ENCODE data around the gene PALD1. TPM values are rescaled to one million over a fixed set of nuclear protein-coding genes. Genes with fewer than 3 reads are reported as not detected.
A peak's percentile ranks its signal among the peaks of the same experiment; 100 is the strongest.

PALD1 gene
- total RNA-seq, 1 donor from 2014 or later, result 19.8 TPM

DNA sequence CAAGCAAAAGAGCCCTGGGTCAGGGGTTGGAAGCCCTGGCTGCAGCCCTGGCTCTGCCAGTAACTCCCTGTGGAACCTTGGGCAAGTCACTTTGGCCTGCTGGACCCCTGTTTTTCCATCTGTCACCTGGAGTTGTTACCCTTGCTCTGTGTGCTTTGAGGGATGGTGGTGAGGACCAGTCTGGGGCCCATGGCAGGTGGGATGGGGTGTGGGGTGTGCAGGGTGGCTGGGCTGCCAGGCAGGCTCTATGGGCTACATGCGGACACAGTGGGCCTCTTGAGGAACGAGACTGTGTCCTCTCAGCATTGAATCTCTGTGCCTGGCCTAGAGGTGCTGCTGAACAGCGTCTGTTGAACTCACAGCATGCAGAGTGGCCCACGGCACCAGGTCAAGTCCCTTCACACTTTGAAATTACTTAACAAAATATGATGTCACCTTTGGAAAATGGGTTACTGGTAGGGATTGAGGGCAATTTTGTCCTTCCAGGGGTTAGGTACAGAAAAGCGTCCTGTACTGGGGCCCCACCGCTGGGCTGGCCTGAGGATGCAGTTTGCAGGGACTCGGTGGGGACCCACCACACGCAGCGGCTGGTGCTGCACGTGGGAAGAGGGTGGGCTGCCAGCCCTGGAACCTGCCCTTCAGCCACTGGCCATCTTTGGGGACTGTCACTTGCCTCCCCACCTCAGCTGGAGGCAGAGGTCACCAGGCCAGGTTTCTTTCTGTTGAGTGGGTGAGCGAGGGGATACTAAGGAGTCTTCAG is 78.7 kb downstream of the PALD1 start:
- DNase-seq, result no peak

GRCh38 chr10:70557876-70558275 is 79.3 kb downstream of the PALD1 start:
- no peak for DNase-seq

DNA sequence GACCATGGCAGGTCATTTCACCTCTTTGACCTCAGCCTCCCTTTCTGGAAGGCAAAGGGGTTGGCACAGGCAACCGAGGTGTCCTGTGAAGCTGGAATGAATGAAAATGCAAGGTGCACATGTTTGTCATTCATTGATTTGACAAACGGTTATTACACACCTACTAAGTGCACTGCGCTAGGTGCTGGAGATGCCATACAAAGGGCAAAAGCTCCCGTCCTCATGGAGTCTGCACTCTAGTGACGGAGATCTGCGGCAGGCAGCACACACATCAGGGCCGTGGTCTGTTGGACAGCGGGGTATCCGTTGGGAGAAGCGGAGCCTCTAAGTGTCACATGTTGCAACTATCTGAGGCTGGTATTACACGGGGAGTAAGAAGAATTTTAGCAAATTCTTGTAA is 79.7 kb downstream of the PALD1 start:
- no peak for DNase-seq

DNA sequence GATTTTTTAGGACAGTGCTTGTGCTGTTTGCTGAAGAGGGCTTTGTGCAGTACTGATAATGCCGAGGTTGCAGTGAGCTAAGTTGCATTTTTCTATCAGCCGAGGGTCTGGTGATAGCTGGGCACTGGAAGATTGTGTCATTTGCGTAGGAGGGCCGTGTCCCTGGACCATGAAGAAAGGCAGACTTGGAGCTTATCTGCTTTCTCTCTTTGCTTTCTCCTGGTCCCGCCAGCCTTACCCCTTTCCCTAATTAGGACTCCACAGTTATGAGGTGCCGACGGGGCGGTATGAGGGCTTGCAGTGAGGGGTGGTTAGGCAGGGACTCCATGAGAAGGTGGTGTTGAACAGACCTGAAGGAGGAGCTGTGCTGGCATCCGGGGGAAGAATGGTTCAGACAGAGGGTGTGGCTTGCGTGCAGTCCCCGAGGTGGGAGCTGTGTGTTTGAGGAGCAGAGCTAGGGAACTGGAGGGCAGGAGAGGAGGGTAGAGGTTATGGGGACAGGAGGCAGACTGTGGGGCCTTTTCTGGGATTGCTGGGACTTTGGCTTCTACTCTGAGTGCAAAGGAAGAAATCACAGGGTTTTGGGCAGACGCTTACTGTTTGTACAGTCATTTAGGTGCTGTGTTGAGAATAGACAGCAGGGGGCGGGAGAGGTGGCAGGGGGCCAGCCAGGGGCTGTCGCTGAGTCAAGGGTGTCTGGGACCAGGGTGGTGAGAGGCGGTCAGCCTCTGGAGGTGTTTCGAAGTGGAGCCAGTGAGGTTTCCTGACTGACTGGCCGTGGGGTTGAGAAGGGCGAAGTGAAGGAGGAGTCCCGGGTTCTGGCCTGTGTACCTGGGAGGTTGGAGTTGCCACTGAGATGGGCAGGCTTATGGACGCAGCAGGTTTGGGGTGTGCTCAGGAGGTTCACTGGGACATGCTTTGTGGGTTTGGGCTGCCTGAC is 80.6 kb downstream of the PALD1 start:
- DNase-seq, result peak; percentile 54

GRCh38 chr10:70559861-70560260 is 81.3 kb downstream of the PALD1 start:
- DNase-seq, result no peak

- DNase-seq, result no peak
Measured at GRCh38 chr10:70560511-70560941, 82.0 kb downstream of the PALD1 start.

- DNase-seq, result peak; percentile 75
Measured at GRCh38 chr10:70561070-70561469, 82.5 kb downstream of the PALD1 start.

GRCh38 chr10:70561558-70561957 is 83.0 kb downstream of the PALD1 start:
- DNase-seq, result no peak

GRCh38 chr10:70562036-70562755 is 83.6 kb downstream of the PALD1 start:
- peak; percentile 88 for DNase-seq

DNA sequence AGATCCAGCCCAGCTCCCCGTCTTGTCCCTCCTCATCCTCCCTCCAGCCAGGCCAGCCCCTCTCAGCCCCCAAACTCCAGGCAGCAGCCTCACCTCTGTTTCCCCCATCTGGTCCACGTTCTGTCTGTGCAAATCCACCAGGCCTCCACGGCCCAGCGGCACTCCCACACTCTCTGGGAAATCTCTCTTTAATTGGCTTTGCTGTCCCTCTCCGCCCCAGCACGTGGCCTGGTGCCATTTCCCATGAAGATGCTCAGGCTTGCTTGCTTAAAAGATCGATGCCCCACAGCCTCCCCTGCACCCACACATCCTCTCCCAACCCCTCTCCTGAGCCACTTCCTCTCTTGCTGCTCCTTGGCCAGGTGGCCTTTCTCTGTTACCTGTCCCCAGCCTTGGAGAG is 84.7 kb downstream of the PALD1 start:
- no peak for DNase-seq

DNA sequence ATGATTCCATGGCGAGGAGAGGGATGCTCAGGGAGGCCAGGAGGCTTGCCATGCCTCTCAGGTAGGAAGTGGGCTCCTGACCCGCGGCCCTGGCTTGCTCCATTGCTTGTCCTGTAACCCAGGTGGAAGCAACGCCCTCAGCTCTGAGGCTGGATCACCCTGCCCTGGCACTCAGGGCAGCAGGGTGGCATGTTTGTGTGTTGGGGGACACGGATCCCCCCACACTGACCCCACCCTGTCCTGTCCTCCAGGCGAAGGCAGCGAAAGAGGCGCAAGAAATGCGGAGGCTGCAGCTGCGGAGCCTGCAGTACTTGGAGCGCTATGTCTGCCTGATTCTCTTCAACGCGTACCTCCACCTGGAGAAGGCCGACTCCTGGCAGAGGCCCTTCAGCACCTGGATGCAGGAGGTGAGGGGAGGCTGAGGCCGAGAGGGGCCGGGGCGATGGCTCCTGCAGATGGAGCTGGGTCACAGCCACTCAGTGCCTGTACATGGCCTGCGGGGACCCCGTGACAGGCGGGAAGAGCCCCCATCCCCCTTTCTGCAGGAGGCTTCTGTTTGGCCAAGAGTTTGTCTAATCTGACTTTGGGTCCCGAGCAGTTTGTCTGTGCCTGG is 85.7 kb downstream of the PALD1 start:
- no peak for DNase-seq

DNA sequence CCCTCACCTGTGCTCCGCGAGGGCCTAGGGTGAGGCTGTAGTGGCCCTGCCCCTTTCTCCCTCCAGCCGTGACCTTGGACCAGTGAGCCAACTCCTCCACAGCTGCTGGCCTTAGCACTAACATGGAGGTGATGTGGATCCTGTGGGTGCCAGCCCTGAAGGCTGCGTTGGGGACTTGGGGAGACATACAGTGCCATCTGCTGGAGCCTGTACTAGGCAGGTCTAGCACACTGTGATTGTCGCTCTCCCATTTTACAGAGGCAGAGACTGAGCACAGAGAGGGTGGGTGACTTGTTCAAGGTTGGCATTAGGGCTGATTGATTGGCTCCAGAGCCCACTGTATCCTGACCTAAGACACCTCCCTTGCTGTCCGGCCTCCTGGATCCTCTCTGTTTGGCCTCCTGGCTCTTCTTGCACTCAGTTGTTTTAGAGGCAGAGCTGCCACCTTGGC is 86.4 kb downstream of the PALD1 start:
- no peak for DNase-seq

GRCh38 chr10:70565556-70566514 is 87.3 kb downstream of the PALD1 start:
- DNase-seq, result no peak

GRCh38 chr10:70566515-70567290 is 88.1 kb downstream of the PALD1 start:
- DNase-seq, result no peak

DNA sequence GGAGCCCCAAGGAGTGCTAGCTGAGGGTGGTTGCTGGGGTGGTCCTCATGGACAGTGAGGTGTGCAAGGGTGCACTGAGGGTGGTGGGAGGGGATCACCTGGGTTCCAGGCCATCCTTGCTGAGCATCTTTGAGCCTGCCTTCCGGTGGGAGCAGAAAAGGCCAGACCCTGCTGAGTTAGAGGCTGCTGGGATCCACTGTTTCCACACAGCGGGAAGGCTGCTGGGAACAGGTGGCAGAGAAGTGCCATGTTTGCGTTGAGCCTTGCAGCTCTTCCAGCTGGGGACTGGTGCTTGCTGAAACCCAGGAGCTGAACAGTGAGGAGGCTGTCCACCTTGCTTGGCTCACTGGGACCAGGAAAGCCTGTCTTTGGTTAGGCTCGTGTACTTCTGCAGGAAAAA is 89.0 kb downstream of the PALD1 start:
- DNase-seq, result no peak

- no peak for DNase-seq
Measured at GRCh38 chr10:70568113-70568512, 89.5 kb downstream of the PALD1 start.

GRCh38 chr10:70568781-70569495 is 90.4 kb downstream of the PALD1 start:
- no peak for DNase-seq

GRCh38 chr10:70571236-70571635 is 92.7 kb downstream of the PALD1 start:
- DNase-seq, result no peak

Measured in tongue (tissue), 2 donors.